CD4-positive, alpha-beta T cell (primary cell): ENCODE results near the gene FIBCD1. TPM values are rescaled to one million over a fixed set of nuclear protein-coding genes. Genes with fewer than 3 reads are reported as not detected.

Experiments used
- ATAC-seq: fragments of 200-7000 bp; cut with Tn5 transposase; one replicate; pipeline ENCODE4 v1.10.0; 2022; ENCODE audit warnings: mild to moderate bottlenecking; ENCODE audit not compliant: poor library complexity
- CTCF ChIA-PET: fragments of 350-600 bp; sonication (Branson Sonifier 250); formaldehyde crosslinking; loops from one replicate; lab custom pipeline; 2021; ENCODE audit warnings: antibody characterized with exemption, inconsistent platforms; lab: Charles Lee
- POLR2A ChIA-PET: fragments of 350-600 bp; sonication (Branson Sonifier 250); formaldehyde crosslinking; loops from one replicate; lab custom pipeline; 2021; ENCODE audit warnings: antibody characterized with exemption, inconsistent platforms; lab: Charles Lee
- DNase-seq, 14 experiments: peaks; one replicate each; pipeline ENCODE4 v3.0.0-alpha.2; 2013 to 2020; ENCODE audit warnings: mixed read lengths in 2 of 14
- H3K27ac ChIP-seq, 2 donors: one replicate each; pipeline versions ENCODE4 v1.5.1 to v1.7.0; 2013; ENCODE audit warnings: low read length in 2 of 2, low read depth in 1 of 2, mild to moderate bottlenecking in 1 of 2
- H3K27me3 ChIP-seq, 2 experiments: 1 replicate in 1 of 2; 2 replicates in 1 of 2; pipeline versions ENCODE4 v1.6.1 to v1.7.0; 2013; ENCODE audit warnings: low read length in 2 of 2, control low read depth in 1 of 2, mild to moderate bottlenecking in 1 of 2, moderate library complexity in 1 of 2; ENCODE audit not compliant: insufficient read depth in 2 of 2, control insufficient read depth in 1 of 2
- H3K36me3 ChIP-seq: one replicate; pipeline ENCODE4 v1.6.1; 2013; ENCODE audit warnings: low read length, control low read depth; ENCODE audit not compliant: insufficient read depth
- H3K4me1 ChIP-seq: one replicate; pipeline ENCODE4 v1.6.1; 2013; ENCODE audit warnings: low read length, control low read depth; ENCODE audit not compliant: insufficient read depth
- H3K4me3 ChIP-seq: one replicate; pipeline ENCODE4 v1.5.1; 2013; ENCODE audit warnings: mild to moderate bottlenecking, low read length, moderate library complexity
- H3K9me3 ChIP-seq, 2 experiments: 1 replicate in 1 of 2; 2 replicates in 1 of 2; pipeline versions ENCODE4 v1.6.1 to v1.7.0; 2013; ENCODE audit warnings: low read length in 2 of 2, mild to moderate bottlenecking in 2 of 2, control low read depth in 1 of 2, moderate library complexity in 1 of 2; ENCODE audit not compliant: control insufficient read depth in 1 of 2, insufficient read depth in 1 of 2
- H3K27ac Mint-ChIP-seq: one replicate; pipeline ENCODE4 v1.8.0; 2020; ENCODE audit warnings: mixed read lengths
- H3K27me3 Mint-ChIP-seq: one replicate; pipeline ENCODE4 v1.8.0; 2021; ENCODE audit warnings: mixed read lengths
- H3K36me3 Mint-ChIP-seq: one replicate; pipeline ENCODE4 v1.8.0; 2021; ENCODE audit warnings: low read depth, mixed read lengths
- H3K4me1 Mint-ChIP-seq: one replicate; pipeline ENCODE4 v1.8.0; 2021; ENCODE audit warnings: low read depth, mixed read lengths
- H3K4me3 Mint-ChIP-seq: one replicate; pipeline ENCODE4 v1.8.0; 2020; ENCODE audit warnings: mild to moderate bottlenecking, mixed read lengths
- H3K9me3 Mint-ChIP-seq: one replicate; pipeline ENCODE4 v1.8.0; 2020; ENCODE audit warnings: mixed read lengths
- CTCF ChIP-seq: fragments of 200-600 bp; IDR thresholded peaks from one replicate; pipeline ENCODE4 v1.8.0; 2022; ENCODE audit warnings: antibody characterized with exemption, mild to moderate bottlenecking
- intact Hi-C, 2 experiments: fragments of 100-400 bp; cut with DNase I in 1 of 2; cut with micrococcal nuclease in 1 of 2; formaldehyde crosslinking; loops; one replicate each; pipeline versions ENCODE4 v1.15.1 to v1.9.0; 2023 to 2025; cut with DNase I, micrococcal nuclease
- total RNA-seq, 174 experiments: library from RNA in 2 of 174; stranded (reverse) in 2 of 174; gene quantifications; one replicate each; pipeline ENCODE4 v1.2.3 and lab custom pipeline; 2021 to 2026

Gene FIBCD1
- total RNA-seq, 2 experiments from 2014 or later = not detected

DNA sequence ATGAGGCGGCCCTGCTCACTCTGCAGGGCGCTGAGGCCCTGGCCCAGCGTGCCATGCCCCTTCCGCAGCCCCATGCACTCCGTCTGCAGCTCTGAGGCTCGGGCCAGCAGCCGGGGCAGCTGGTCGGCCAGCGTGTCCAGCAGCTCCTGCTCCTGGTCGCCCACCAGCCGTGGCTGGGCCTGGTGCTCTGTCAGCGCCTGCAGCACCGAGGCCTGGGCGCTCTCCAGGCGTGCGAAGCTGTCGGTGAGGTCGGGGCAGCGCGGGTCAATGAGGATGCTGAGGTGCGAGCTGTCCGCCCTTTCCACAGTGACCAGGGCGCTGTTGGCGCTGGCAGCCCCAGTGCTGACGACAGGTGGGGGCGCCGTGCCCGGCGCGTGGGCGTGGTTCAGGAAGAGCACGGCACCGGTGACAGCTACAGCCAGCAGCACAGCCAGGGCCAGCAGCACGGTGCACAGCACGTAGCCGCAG, 9.4 kb downstream of the FIBCD1 start:
- CTCF ChIA-PET = no interaction called here
- H3K27ac ChIP-seq = no peak overlapping the region
- Mint-ChIP-seq H3K36me3 (no peaks in the 10 kb centered on the region), H3K27me3 (peaks cover 32% of the 10 kb centered on the region), H3K9me3 (no peaks in the 10 kb centered on the region), H3K27ac (no peak overlapping the region), H3K4me3 (no peak overlapping the region), H3K4me1 (no peaks in the 10 kb centered on the region)
- no peaks in the 10 kb centered on the region for H3K36me3 ChIP-seq
- POLR2A ChIA-PET = no interaction called here
- peaks cover 17 to 22% of the 10 kb centered on the region in 2 experiments for H3K27me3 ChIP-seq
- ATAC-seq (no peak), DNase-seq (no peak)
- no peak overlapping the region for H3K4me3 ChIP-seq
- intact Hi-C loops = no loop called here
- H3K9me3 ChIP-seq = peaks cover 0 to 8% of the 10 kb centered on the region in 2 experiments
- H3K4me1 ChIP-seq = no peaks in the 10 kb centered on the region
- TF ChIP-seq CTCF = no peak

- no peaks in the 10 kb centered on the region for H3K4me1 ChIP-seq
- no peaks in the 10 kb centered on the region for H3K4me1 Mint-ChIP-seq
- ATAC-seq = no peak
Measured at GRCh38 chr9:130927995-130928900, 10.8 kb downstream of the FIBCD1 start.

DNA sequence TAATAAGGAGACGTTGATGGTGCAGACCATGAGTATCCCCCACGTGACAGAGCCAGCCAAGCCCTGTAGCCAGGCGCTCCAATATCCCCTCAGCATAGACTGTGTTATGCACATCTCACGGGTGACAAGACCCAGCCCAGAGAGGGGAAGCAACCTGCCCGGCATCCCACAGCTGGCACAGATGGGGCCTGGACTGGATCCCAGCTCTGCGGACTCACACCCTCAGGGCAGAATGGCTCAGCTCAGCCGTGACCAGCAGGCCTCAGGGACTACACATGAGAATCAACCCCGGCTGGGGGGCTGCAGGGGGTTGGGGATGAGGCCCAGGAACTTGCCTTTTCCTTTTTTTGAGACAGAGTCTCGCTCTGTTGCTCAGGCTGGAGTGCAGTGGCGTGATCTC, 11.7 kb downstream of the FIBCD1 start:
- H3K36me3 Mint-ChIP-seq = no peaks in the 10 kb centered on the region
- H3K4me3 ChIP-seq = no peak overlapping the region
- H3K4me1 Mint-ChIP-seq = no peaks in the 10 kb centered on the region
- DNase-seq = no peak
- ChIA-PET POLR2A (no interaction called here), CTCF (no interaction called here)
- no peaks in the 10 kb centered on the region for H3K36me3 ChIP-seq
- peaks cover under 1 to 6% of the 10 kb centered on the region in 2 experiments for H3K27me3 ChIP-seq
- H3K4me3 Mint-ChIP-seq = no peak overlapping the region
- H3K27me3 Mint-ChIP-seq = peaks cover 25% of the 10 kb centered on the region
- H3K27ac ChIP-seq = no peak overlapping the region
- no peaks in the 10 kb centered on the region for H3K9me3 Mint-ChIP-seq
- ATAC-seq = no peak
- TF ChIP-seq CTCF = no peak
- H3K27ac Mint-ChIP-seq = no peak overlapping the region
- H3K4me1 ChIP-seq = no peaks in the 10 kb centered on the region
- no peaks in the 10 kb centered on the region for H3K9me3 ChIP-seq
- intact Hi-C loops = no loop called here

More at GRCh38 chr9:130927995-130928900, 10.8 kb downstream of the FIBCD1 start:
- ChIA-PET POLR2A (no interaction called here), CTCF (no interaction called here)
- TF ChIP-seq CTCF = no peak
- no peak for DNase-seq
- no peak overlapping the region for H3K4me3 Mint-ChIP-seq
- H3K36me3 Mint-ChIP-seq = no peaks in the 10 kb centered on the region
- Histone ChIP-seq H3K36me3 (no peaks in the 10 kb centered on the region), H3K9me3 (no peaks in the 10 kb centered on the region), H3K27me3 (peaks cover 5 to 13% of the 10 kb centered on the region in 2 experiments), H3K4me3 (no peak overlapping the region), H3K27ac (no peak overlapping the region)
- no peaks in the 10 kb centered on the region for H3K9me3 Mint-ChIP-seq
- peaks cover 27% of the 10 kb centered on the region for H3K27me3 Mint-ChIP-seq
- intact Hi-C loops = no loop called here
- no peak overlapping the region for H3K27ac Mint-ChIP-seq
